ENCODE measurements around the gene PTDSS2. TPM values are rescaled to one million over a fixed set of nuclear protein-coding genes. Genes with fewer than 3 reads are reported as not detected.

The PTDSS2 gene
- total and polyA plus RNA-seq, 9 of the 15 experiments (the other 6 are each of a cell fraction or from before 2014, with no cell fraction given) = 0.45 to 53.9 (median 17.2) TPM

DNA sequence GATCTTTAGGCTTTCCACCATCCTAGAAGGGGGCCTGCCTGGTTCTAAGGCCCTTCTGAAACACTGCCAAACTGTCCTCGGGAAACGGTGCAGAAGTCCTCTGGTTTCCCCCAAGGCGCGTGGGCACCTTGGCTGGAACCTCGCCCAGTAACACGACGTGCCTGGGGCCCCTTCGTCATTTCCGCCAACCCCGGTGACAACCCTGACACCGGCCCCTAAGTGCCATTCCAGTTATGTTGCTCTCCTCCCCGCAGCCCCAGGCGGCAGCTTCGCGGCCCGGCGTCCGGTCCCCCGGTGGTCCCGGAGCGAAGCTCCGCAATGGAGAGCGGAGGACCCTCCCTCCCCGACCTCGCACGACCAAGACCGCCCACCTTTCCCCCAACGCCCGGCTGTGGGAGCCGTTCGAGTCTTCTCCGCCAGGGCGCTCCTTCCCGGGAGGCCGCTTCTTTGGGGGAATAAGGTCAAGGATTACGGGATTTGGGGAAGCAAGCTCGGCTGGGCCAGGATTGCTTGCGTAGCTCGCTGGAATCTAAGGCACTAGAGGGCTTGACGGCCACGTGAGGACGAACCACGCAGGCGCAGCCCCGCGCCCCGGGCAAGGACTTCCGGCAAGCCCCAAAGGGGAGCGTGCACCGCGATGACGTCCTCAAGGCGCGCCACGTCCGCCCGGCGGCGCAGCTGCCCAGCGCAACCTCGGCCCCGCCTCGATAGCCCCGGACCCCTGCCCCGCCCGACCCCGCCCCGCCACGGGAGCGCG is 56.3 kb downstream of the PTDSS2 start (continued):
- TF ChIP-seq, protein P1, sequence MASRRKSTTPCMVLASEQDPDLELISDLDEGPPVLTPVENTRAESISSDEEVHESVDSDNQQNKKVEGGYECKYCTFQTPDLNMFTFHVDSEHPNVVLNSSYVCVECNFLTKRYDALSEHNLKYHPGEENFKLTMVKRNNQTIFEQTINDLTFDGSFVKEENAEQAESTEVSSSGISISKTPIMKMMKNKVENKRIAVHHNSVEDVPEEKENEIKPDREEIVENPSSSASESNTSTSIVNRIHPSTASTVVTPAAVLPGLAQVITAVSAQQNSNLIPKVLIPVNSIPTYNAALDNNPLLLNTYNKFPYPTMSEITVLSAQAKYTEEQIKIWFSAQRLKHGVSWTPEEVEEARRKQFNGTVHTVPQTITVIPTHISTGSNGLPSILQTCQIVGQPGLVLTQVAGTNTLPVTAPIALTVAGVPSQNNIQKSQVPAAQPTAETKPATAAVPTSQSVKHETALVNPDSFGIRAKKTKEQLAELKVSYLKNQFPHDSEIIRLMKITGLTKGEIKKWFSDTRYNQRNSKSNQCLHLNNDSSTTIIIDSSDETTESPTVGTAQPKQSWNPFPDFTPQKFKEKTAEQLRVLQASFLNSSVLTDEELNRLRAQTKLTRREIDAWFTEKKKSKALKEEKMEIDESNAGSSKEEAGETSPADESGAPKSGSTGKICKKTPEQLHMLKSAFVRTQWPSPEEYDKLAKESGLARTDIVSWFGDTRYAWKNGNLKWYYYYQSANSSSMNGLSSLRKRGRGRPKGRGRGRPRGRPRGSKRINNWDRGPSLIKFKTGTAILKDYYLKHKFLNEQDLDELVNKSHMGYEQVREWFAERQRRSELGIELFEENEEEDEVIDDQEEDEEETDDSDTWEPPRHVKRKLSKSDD (conservative IDR thresholded peaks at IDR 0.05; ENCODE audit: low read length) = peak; percentile 64; the same call in 1 of the 2 replicates
- TF ChIP-seq, protein P2, sequence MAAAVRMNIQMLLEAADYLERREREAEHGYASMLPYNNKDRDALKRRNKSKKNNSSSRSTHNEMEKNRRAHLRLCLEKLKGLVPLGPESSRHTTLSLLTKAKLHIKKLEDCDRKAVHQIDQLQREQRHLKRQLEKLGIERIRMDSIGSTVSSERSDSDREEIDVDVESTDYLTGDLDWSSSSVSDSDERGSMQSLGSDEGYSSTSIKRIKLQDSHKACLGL (CRISPR knock-in tag; IDR thresholded peaks at IDR 0.05; ENCODE audit: borderline replicate concordance, poor library complexity, severe bottlenecking) = peak; percentile 82
- 0 out of 2 replicates have a peak, but pooled peaks have one; percentile 8 for TF ChIP-seq NFIX (CRISPR knock-in tag; IDR thresholded peaks at IDR 0.05; ENCODE audit: low read depth)
- TF ChIP-seq MCM3 (IDR thresholded peaks at IDR 0.05) = no peak
- TF ChIP-seq SIN3A (IDR thresholded peaks at IDR 0.05; ENCODE audit: borderline replicate concordance in 2 of 2, control insufficient read depth in 1 of 2, low read depth in 2 of 2, low read length in 2 of 2) = peak in 1 of 2 experiments; percentile 87; a peak in 2 of 4 replicates
- no peak for TF ChIP-seq ARID2 (IDR thresholded peaks at IDR 0.05)
- no peak for TF ChIP-seq DNMT1 (IDR thresholded peaks at IDR 0.05)
- TF ChIP-seq STAT5A (IDR thresholded peaks at IDR 0.05; ENCODE audit: borderline replicate concordance, low read length) = no peak
- no peak for TF ChIP-seq STAT5B (CRISPR knock-in tag; IDR thresholded peaks at IDR 0.05)
- no peak for TF ChIP-seq HDAC6 (IDR thresholded peaks at IDR 0.05; ENCODE audit: low read depth, low read length)
- TF ChIP-seq NR1H2 (CRISPR knock-in tag; IDR thresholded peaks at IDR 0.05) = no peak
- peak; percentile 8 for TF ChIP-seq NUFIP1 (IDR thresholded peaks at IDR 0.05; ENCODE audit: partially characterized antibody)
- TF ChIP-seq, protein P3, sequence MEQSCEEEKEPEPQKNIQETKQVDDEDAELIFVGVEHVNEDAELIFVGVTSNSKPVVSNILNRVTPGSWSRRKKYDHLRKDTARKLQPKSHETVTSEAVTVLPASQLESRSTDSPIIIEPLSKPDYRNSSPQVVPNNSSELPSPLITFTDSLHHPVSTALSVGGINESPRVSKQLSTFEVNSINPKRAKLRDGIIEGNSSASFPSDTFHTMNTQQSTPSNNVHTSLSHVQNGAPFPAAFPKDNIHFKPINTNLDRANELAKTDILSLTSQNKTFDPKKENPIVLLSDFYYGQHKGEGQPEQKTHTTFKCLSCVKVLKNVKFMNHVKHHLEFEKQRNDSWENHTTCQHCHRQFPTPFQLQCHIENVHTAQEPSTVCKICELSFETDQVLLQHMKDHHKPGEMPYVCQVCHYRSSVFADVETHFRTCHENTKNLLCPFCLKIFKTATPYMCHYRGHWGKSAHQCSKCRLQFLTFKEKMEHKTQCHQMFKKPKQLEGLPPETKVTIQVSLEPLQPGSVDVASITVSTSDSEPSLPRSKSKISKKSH (CRISPR knock-in tag; IDR thresholded peaks at IDR 0.05) = no peak
- TF ChIP-seq, protein P4, sequence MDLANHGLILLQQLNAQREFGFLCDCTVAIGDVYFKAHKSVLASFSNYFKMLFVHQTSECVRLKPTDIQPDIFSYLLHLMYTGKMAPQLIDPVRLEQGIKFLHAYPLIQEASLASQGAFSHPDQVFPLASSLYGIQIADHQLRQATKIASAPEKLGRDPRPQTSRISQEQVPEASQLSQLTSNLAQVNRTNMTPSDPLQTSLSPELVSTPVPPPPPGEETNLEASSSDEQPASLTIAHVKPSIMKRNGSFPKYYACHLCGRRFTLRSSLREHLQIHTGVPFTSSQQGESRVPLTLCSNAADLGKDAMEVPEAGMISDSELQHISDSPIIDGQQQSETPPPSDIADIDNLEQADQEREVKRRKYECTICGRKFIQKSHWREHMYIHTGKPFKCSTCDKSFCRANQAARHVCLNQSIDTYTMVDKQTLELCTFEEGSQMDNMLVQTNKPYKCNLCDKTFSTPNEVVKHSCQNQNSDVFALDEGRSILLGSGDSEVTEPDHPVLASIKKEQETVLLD (IDR thresholded peaks at IDR 0.05) = peak; percentile 71
- TF ChIP-seq MTA1 (IDR thresholded peaks at IDR 0.05; ENCODE audit: borderline replicate concordance) = peak; percentile 97
- TF ChIP-seq, protein P5, sequence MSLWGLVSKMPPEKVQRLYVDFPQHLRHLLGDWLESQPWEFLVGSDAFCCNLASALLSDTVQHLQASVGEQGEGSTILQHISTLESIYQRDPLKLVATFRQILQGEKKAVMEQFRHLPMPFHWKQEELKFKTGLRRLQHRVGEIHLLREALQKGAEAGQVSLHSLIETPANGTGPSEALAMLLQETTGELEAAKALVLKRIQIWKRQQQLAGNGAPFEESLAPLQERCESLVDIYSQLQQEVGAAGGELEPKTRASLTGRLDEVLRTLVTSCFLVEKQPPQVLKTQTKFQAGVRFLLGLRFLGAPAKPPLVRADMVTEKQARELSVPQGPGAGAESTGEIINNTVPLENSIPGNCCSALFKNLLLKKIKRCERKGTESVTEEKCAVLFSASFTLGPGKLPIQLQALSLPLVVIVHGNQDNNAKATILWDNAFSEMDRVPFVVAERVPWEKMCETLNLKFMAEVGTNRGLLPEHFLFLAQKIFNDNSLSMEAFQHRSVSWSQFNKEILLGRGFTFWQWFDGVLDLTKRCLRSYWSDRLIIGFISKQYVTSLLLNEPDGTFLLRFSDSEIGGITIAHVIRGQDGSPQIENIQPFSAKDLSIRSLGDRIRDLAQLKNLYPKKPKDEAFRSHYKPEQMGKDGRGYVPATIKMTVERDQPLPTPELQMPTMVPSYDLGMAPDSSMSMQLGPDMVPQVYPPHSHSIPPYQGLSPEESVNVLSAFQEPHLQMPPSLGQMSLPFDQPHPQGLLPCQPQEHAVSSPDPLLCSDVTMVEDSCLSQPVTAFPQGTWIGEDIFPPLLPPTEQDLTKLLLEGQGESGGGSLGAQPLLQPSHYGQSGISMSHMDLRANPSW (CRISPR knock-in tag; IDR thresholded peaks at IDR 0.05) = 0 out of 2 replicates have a peak, but pooled peaks have one; percentile 59
- no peak for TF ChIP-seq CBX5 (IDR thresholded peaks at IDR 0.05; ENCODE audit: borderline replicate concordance, low read depth)
- no peak for TF ChIP-seq JUN (IDR thresholded peaks at IDR 0.05; ENCODE audit: borderline replicate concordance, low read depth, low read length)
- TF ChIP-seq JUN (CRISPR knock-in tag; IDR thresholded peaks at IDR 0.05; ENCODE audit: borderline replicate concordance) = peak; percentile 31; the same call in 1 of the 2 replicates
